Neural cell (in vitro differentiated cells): Measurements from ENCODE around the gene TPD52L2.

Source experiments
- CTCF ChIP-seq: fragments of 450-650 bp; IDR thresholded peaks from 2 replicates; pipeline ENCODE4 v1.5.1; 2014; ENCODE audit warnings: antibody characterized with exemption, mild to moderate bottlenecking, moderate library complexity; ENCODE audit not compliant: poor library complexity, severe bottlenecking
- EZH2 ChIP-seq: fragments of 200-600, 300-800 bp; shearing (Covaris generic), sonication (generic); IDR thresholded peaks from 2 replicates; pipeline ENCODE4 v1.6.1; 2014; ENCODE audit warnings: antibody characterized with exemption, low read length, borderline replicate concordance, mild to moderate bottlenecking; ENCODE audit not compliant: insufficient read depth, poor library complexity, severe bottlenecking

DNA sequence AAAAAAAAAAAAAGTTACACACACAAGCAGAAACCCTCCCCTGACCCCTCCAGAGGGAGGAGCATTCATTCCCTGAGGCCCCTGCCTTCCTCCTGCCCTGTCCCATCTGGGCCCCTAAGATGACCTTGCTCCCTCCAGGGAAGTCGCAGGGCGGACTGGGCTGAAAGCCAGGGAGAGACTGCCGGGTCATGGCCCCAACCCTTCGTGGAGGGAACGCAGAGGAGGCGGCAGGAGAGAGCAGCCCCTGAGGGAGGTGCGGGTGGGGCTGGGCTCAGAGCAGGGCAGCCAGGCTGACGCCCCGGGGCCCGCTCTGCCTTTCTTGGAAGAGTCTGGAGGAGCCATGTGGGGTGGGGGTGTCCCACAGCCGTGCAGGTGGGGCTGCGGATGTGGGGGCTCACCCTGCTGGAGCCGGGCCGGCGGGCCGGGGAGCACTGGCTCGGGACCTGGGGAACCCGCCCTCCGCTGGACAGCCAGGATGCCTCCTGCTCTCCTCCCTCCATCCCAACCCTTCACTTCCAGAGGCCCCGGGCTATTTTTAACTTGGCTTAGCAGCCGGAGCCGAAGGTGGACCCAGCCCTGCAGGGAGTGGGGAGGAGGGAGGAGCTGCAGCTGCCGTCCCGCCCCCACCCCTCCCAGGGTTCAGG is 18.8 kb upstream of the TPD52L2 start:
- TF ChIP-seq CTCF, result no peak
- no peak for TF ChIP-seq EZH2
